ENCODE results near the gene SNX21.

GRCh38 chr20:45812157-45813005 is 21.2 kb upstream of the SNX21 start, which contains the start of gene UBE2C:
- TF ChIP-seq GATA2 (IDR thresholded peaks at IDR 0.05; ENCODE audit: low read depth, low read length) (no peak), GATA3 (IDR thresholded peaks at IDR 0.05; ENCODE audit: low read depth, low read length) (no peak)

Data from SH-SY5Y (cell line).